NCI-H226 (cell line): Measurements from ENCODE around the gene MMP1.
"Not testable (repeated sequence)": the region's sequence is repeated elsewhere in the genome, so short reads cannot be mapped to it uniquely, and the experiment has no call there.

ENCODE experiments used
- DNase-seq: peaks from one replicate; pipeline ENCODE4 v3.0.0-alpha.2; 2015

MMP1 gene

GRCh38 chr11:102760344-102761035, 37.5 kb downstream of the MMP1 start:
- DNase-seq = peak; percentile 80

DNA sequence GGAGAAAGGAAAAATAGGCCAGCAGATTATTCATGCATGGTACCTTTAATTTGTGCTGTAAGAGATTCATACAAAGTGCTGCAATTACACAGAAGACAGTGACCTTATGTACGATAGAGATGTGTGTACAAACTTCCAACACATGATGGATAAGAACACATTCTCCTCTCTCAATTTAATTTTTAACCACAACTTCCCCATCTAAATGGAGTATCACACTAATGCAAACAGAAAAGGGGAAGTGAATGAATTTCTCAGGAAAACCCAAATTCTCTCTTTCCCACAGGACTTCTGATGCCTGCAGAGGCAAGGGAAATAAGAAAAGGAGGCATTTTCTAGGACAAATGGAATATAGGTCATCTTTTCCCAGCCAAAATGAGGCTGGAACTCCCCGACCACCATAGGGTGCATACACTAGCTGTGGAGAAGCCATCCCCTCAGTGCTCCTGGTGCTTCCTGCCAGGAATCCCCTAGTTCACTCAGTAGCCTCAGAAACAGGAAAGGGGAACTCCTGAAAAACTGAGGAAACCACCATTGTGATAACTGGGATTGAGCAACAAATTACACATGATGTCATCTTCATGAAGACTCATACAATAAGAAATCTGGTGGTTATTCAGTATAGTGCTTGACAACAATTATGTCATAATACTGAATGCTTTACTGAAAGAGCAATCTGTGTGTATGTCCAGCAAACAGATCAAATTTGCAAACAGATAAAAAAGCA, 40.0 kb downstream of the MMP1 start:
- DNase-seq = peak; percentile 87

GRCh38 chr11:102753267-102753666, 44.7 kb downstream of the MMP1 start:
- DNase-seq = no peak

DNA sequence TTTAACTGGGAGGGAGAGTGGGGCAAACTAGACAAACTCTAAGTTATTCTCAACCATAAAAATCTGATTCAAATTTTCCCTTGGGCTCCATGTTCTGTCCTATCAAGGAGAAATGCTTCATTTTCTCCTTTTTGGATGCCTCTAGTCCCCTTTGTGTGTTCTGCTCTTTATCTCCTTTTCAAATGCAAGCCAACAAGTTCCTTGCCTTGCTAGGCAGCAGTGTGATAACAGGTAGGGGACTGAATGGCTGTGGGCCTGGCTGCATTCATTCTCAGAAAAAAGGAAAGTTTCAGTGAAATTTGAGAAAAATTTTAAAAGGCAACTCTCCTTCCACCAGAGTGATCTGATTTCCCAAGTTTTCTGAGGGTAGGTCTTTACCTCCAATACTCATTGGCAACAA, 46.3 kb downstream of the MMP1 start:
- DNase-seq = no peak

- DNase-seq = no peak
Observed at GRCh38 chr11:102749101-102749722, 48.7 kb downstream of the MMP1 start.

DNA sequence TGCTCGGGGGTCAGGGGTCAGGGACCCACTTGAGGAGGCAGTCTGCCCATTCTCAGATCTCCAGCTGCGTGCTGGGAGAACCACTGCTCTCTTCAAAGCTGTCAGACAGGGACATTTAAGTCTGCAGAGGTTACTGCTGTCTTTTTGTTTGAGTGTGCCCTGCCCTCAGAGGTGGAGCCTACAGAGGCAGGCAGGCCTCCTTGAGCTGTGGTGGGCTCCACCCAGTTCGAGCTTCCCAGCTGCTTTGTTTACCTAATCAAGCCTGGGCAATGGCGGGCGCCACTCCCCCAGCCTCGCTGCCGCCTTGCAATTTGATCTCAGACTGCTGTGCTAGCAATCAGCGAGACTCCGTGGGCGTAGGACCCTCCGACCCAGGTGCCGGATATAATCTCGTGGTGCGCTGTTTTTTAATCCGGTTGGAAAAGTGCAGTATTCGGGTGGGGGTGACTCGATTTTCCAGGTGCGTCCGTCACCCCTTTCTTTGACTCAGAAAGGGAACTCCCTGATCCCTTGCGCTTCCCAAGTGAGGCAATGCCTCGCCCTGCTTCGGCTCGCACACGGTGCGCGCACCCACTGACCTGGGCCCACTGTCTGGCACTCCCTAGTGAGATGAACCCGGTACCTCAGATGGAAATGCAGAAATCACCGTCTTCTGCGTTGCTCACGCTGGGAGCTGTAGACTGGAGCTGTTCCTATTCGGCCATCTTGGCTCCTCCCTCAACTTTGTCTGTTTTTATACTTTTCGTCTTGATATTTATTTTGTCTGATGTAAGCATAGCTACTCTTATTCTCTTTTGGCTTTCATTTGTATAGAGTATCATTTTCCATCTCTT, 51.0 kb downstream of the MMP1 start:
- not testable (repeated sequence) for DNase-seq
